Mammary epithelial cell (primary cell): ENCODE measurements around the gene CEP290.

Source experiments
- CTCF ChIP-seq, 2 donors: IDR thresholded peaks in 1 of 2; conservative IDR thresholded peaks in 1 of 2; 2 replicates each; pipeline ENCODE4 v1.5.1; 2011 to 2012; ENCODE audit warnings: inconsistent platforms in 2 of 2, low read length in 2 of 2, mild to moderate bottlenecking in 2 of 2, control low read depth in 1 of 2, low read depth in 1 of 2; ENCODE audit not compliant: insufficient read depth in 1 of 2; ENCODE audit errors: extremely low read depth in 1 of 2
- EZH2 ChIP-seq: IDR thresholded peaks from 2 replicates; pipeline ENCODE4 v1.6.1; 2012; ENCODE audit warnings: low read length, inconsistent platforms, borderline replicate concordance

DNA sequence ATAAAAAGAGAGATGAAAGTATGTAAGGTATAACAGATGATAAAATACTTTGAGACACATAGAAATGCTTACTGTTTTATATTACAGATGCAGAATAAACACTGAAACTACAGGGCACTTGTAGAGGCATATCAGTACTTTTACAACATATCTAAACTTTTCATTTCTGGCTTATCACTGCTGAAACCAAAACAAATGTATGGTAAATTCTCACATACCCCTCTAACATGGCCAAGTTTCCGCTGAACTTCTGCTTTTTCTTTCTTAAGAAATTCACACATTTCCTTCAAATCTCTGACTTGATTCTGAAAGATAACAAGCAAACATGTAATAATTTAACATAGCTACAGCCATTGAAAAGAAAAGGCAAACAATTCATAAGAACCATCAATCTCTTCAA lies 79.4 kb downstream of the CEP290 start:
- TF ChIP-seq CTCF (conservative IDR thresholded peaks at IDR 0.05 in 1 of 2, IDR thresholded peaks at IDR 0.05 in 1 of 2; ENCODE audit: extremely low read depth in 1 of 2, insufficient read depth in 1 of 2, low read depth in 1 of 2, low read length in 2 of 2) (no peak), EZH2 (no peak)
